ENCODE data around the gene TAP1.

TAP1 gene

DNA sequence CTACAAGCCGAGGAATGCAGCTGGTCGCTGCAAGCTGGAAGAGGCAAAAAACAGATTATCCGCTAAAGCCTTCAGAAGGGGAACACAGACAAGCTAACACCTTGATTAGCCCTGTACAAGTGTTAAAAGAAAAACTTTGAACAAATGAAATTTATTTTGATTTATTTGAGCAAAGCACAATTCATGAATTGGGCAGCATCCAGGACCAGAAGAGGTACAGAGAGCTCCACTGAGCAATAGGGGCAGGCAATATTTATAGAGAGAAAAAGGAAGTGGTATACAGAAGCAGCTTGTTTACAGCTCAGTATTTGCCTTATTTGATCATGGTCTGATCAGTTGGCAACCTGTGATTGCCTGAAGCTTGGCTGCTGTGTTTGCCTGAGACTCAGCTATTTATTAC, 54.3 kb downstream of the TAP1 start:
- H3K9me3 ChIP-seq (ENCODE audit: control insufficient read depth, insufficient read depth, low read depth, low read length) = no peaks in the 10 kb centered on the region; the same call in 1 of the 2 replicates
- CTCF ChIA-PET = interaction anchor here (0.7 to 4.2 kb wide), 9 partner anchors 14 to 554 kb away, joined by 3 to 20 read pairs (median 4); partner anchors contain the start of gene TAP2

GRCh38 chr6:32796848-32797776, 56.4 kb downstream of the TAP1 start:
- POLR2A ChIA-PET = no interaction called here
- no peak overlapping the region for H3K27ac ChIP-seq (ENCODE audit: extremely low read depth, low read depth, low read length)
- TF ChIP-seq PRDM1 (tag by site-specific recombination; IDR thresholded peaks at IDR 0.05) = peak; percentile 53; the same call in 1 of the 2 replicates
- no peak for TF ChIP-seq ZBTB1 (tag by site-specific recombination; IDR thresholded peaks at IDR 0.05)
- TF ChIP-seq SP7 (tag by site-specific recombination; IDR thresholded peaks at IDR 0.05) = peak; percentile 41; the same call in 1 of the 2 replicates
- TF ChIP-seq, protein P1, sequence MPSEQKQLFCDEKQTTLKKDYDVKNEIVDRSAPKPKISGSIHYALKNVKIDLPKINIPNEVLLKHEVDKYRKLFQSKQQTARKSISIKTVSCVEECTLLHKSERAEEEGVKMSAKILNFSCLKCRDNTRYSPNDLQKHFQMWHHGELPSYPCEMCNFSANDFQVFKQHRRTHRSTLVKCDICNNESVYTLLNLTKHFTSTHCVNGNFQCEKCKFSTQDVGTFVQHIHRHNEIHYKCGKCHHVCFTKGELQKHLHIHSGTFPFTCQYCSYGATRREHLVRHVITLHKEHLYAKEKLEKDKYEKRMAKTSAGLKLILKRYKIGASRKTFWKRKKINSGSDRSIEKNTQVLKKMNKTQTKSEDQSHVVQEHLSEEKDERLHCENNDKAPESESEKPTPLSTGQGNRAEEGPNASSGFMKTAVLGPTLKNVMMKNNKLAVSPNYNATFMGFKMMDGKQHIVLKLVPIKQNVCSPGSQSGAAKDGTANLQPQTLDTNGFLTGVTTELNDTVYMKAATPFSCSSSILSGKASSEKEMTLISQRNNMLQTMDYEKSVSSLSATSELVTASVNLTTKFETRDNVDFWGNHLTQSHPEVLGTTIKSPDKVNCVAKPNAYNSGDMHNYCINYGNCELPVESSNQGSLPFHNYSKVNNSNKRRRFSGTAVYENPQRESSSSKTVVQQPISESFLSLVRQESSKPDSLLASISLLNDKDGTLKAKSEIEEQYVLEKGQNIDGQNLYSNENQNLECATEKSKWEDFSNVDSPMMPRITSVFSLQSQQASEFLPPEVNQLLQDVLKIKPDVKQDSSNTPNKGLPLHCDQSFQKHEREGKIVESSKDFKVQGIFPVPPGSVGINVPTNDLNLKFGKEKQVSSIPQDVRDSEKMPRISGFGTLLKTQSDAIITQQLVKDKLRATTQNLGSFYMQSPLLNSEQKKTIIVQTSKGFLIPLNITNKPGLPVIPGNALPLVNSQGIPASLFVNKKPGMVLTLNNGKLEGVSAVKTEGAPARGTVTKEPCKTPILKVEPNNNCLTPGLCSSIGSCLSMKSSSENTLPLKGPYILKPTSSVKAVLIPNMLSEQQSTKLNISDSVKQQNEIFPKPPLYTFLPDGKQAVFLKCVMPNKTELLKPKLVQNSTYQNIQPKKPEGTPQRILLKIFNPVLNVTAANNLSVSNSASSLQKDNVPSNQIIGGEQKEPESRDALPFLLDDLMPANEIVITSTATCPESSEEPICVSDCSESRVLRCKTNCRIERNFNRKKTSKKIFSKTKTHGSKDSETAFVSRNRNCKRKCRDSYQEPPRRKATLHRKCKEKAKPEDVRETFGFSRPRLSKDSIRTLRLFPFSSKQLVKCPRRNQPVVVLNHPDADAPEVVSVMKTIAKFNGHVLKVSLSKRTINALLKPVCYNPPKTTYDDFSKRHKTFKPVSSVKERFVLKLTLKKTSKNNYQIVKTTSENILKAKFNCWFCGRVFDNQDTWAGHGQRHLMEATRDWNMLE (tag by site-specific recombination; conservative IDR thresholded peaks at IDR 0.05; ENCODE audit: low read depth) = 0 out of 2 replicates have a peak, but pooled peaks have one; percentile 12
- no peak for TF ChIP-seq MEIS1 (CRISPR knock-in tag; IDR thresholded peaks at IDR 0.05; ENCODE audit: borderline replicate concordance)
- 0 out of 2 replicates have a peak, but pooled peaks have one; percentile 44 for TF ChIP-seq ZEB2 (tag by site-specific recombination; IDR thresholded peaks at IDR 0.05)
- peak; percentile 81 for TF ChIP-seq ZNF654 (tag by site-specific recombination; IDR thresholded peaks at IDR 0.05; ENCODE audit: low read depth)
- no peak for TF ChIP-seq KLF9 (tag by site-specific recombination; IDR thresholded peaks at IDR 0.05; ENCODE audit: low read depth)
- TF ChIP-seq ZNF335 (tag by site-specific recombination; conservative IDR thresholded peaks at IDR 0.05) = 0 out of 2 replicates have a peak, but pooled peaks have one; percentile 45
- no peak for TF ChIP-seq KLF7 (tag by site-specific recombination; IDR thresholded peaks at IDR 0.05; ENCODE audit: borderline replicate concordance)
- TF ChIP-seq BCL11B (tag by site-specific recombination; IDR thresholded peaks at IDR 0.05; ENCODE audit: low read depth) = no peak
- TF ChIP-seq ATF2 (tag by site-specific recombination; IDR thresholded peaks at IDR 0.05; ENCODE audit: low read depth) = no peak
- TF ChIP-seq, protein P2, sequence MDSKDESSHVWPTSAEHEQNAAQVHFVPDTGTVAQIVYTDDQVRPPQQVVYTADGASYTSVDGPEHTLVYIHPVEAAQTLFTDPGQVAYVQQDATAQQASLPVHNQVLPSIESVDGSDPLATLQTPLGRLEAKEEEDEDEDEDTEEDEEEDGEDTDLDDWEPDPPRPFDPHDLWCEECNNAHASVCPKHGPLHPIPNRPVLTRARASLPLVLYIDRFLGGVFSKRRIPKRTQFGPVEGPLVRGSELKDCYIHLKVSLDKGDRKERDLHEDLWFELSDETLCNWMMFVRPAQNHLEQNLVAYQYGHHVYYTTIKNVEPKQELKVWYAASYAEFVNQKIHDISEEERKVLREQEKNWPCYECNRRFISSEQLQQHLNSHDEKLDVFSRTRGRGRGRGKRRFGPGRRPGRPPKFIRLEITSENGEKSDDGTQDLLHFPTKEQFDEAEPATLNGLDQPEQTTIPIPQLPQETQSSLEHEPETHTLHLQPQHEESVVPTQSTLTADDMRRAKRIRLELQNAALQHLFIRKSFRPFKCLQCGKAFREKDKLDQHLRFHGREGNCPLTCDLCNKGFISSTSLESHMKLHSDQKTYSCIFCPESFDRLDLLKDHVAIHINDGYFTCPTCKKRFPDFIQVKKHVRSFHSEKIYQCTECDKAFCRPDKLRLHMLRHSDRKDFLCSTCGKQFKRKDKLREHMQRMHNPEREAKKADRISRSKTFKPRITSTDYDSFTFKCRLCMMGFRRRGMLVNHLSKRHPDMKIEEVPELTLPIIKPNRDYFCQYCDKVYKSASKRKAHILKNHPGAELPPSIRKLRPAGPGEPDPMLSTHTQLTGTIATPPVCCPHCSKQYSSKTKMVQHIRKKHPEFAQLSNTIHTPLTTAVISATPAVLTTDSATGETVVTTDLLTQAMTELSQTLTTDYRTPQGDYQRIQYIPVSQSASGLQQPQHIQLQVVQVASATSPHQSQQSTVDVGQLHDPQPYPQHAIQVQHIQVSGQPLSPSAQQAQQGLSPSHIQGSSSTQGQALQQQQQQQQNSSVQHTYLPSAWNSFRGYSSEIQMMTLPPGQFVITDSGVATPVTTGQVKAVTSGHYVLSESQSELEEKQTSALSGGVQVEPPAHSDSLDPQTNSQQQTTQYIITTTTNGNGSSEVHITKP (tag by site-specific recombination; IDR thresholded peaks at IDR 0.05) = peak; percentile 82
- TF ChIP-seq ZNF777 (tag by site-specific recombination; IDR thresholded peaks at IDR 0.05; ENCODE audit: borderline replicate concordance) = no peak
- TF ChIP-seq ZNF610 (tag by site-specific recombination; IDR thresholded peaks at IDR 0.05; ENCODE audit: borderline replicate concordance) = no peak
- no peak for TF ChIP-seq ZNF626 (tag by site-specific recombination; IDR thresholded peaks at IDR 0.05)
- TF ChIP-seq ZNF473 (tag by site-specific recombination; IDR thresholded peaks at IDR 0.05) = no peak
- TF ChIP-seq IKZF3 (tag by site-specific recombination; IDR thresholded peaks at IDR 0.05) = no peak; the same call in 1 of the 2 replicates

More for the DNA sequence above, 54.3 kb downstream of the TAP1 start:
- no peaks in the 10 kb centered on the region for H3K36me3 ChIP-seq (ENCODE audit: control insufficient read depth in 2 of 2, insufficient read depth in 1 of 2, low read length in 2 of 2)
- POLR2A ChIA-PET = interaction anchor here (0.6 to 1.4 kb wide), 3 partner anchors 39 to 956 kb away, joined by 3 to 5 read pairs (median 4); partner anchors contain the start of gene TAP2
- H3K4me1 ChIP-seq (ENCODE audit: control insufficient read depth, insufficient read depth, low read length) = no peaks in the 10 kb centered on the region
- H3K4me3 ChIP-seq (ENCODE audit: low read depth, low read length) = no peak overlapping the region
- TF ChIP-seq ZNF549 (tag by site-specific recombination; IDR thresholded peaks at IDR 0.05) (peak; percentile 99), ZNF133 (tag by site-specific recombination; IDR thresholded peaks at IDR 0.05) (no peak), SETDB1 (IDR thresholded peaks at IDR 0.05; ENCODE audit: insufficient read length, low read length) (peak; percentile 36)
- no peak overlapping the region for H3K27ac ChIP-seq (ENCODE audit: extremely low read depth, low read depth, low read length)

More at GRCh38 chr6:32796848-32797776, 56.4 kb downstream of the TAP1 start:
- H3K4me1 ChIP-seq (ENCODE audit: control insufficient read depth, insufficient read depth, low read length) = no peaks in the 10 kb centered on the region
- H3K4me3 ChIP-seq (ENCODE audit: low read depth, low read length) = peak overlapping the region; percentile 19
- no peaks in the 10 kb centered on the region for H3K36me3 ChIP-seq (ENCODE audit: control insufficient read depth in 2 of 2, insufficient read depth in 1 of 2, low read length in 2 of 2)
- no peaks in the 10 kb centered on the region; the same call in 1 of the 2 replicates for H3K9me3 ChIP-seq (ENCODE audit: control insufficient read depth, insufficient read depth, low read depth, low read length)
- CTCF ChIA-PET = interaction anchor here (0.6 to 4.2 kb wide), 18 partner anchors 9 to 1610 kb away, joined by 3 to 16 read pairs (median 4); partner anchors contain the start of gene TAP2
